Activated CD8-positive, alpha-beta memory T cell treated with anti-CD3 and anti-CD28 coated beads, Interleukin-2, amount 50 U/mL, for 1 hour (primary cell): ENCODE measurements around the gene NOS3.

Experiments used
- DNase-seq: peaks from one replicate; pipeline ENCODE4 v3.0.0-alpha.2; 2020; ENCODE audit errors: extremely low read depth

Gene NOS3

GRCh38 chr7:150979713-150980390 lies 11.0 kb upstream of the NOS3 start:
- no peak for DNase-seq

GRCh38 chr7:150980663-150981062 lies 10.2 kb upstream of the NOS3 start:
- DNase-seq: no peak

GRCh38 chr7:150981644-150982043 lies 9.2 kb upstream of the NOS3 start:
- DNase-seq: no peak

- no peak for DNase-seq
Measured at GRCh38 chr7:150982351-150982750, 8.5 kb upstream of the NOS3 start.

- no peak for DNase-seq
Measured at GRCh38 chr7:150983893-150984368, 6.9 kb upstream of the NOS3 start.

GRCh38 chr7:150986099-150986512 lies 4.7 kb upstream of the NOS3 start:
- DNase-seq: no peak

GRCh38 chr7:150986556-150986955 lies 4.3 kb upstream of the NOS3 start:
- no peak for DNase-seq

GRCh38 chr7:150988230-150989226 lies 2.3 kb upstream of the NOS3 start:
- no peak for DNase-seq

- no peak for DNase-seq
Measured at GRCh38 chr7:150989456-150989855, 1.4 kb upstream of the NOS3 start.

- no peak for DNase-seq
Measured at GRCh38 chr7:150992051-150992640, 1.3 kb downstream of the NOS3 start.

- no peak for DNase-seq
Measured at GRCh38 chr7:150992833-150993302, 2.1 kb downstream of the NOS3 start.

GRCh38 chr7:150993511-150993910 lies 2.7 kb downstream of the NOS3 start:
- DNase-seq: no peak

- no peak for DNase-seq
Measured at GRCh38 chr7:150994141-150994837, 3.5 kb downstream of the NOS3 start.

- no peak for DNase-seq
Measured at GRCh38 chr7:150994838-150995510, 4.2 kb downstream of the NOS3 start.

- DNase-seq: no peak
Measured at GRCh38 chr7:150996376-150997074, 5.7 kb downstream of the NOS3 start.

GRCh38 chr7:150997075-150997511 lies 6.3 kb downstream of the NOS3 start:
- DNase-seq: no peak

- DNase-seq: no peak
Measured at GRCh38 chr7:150997817-150998216, 7.0 kb downstream of the NOS3 start.

GRCh38 chr7:150998341-150998740 lies 7.5 kb downstream of the NOS3 start:
- no peak for DNase-seq

GRCh38 chr7:150999001-150999400 lies 8.2 kb downstream of the NOS3 start:
- DNase-seq: no peak

GRCh38 chr7:150999497-151000230 lies 8.8 kb downstream of the NOS3 start:
- no peak for DNase-seq
